ENCODE data around the gene LTA.

Gene LTA

GRCh38 chr6:31619805-31620585, 47.9 kb downstream of the LTA start:
- no peaks in the 10 kb centered on the region for H3K9me3 Mint-ChIP-seq
- H3K4me1 Mint-ChIP-seq (ENCODE audit: low read depth), result peaks cover 58% of the 10 kb centered on the region
- peak overlapping the region; percentile 99 for H3K27ac Mint-ChIP-seq
- H3K4me3 Mint-ChIP-seq, result peak overlapping the region; percentile 91
- H3K36me3 Mint-ChIP-seq (ENCODE audit: low read depth), result peaks cover 53% of the 10 kb centered on the region
- H3K27me3 Mint-ChIP-seq, result no peaks in the 10 kb centered on the region

GRCh38 chr6:31620586-31621319, 48.7 kb downstream of the LTA start, which contains the start of gene PRRC2A:
TSS of gene PRRC2A (plus strand) at chr6:31620715. CDS start at chr6:31622790, 2,075 bp downstream.
- Mint-ChIP-seq H3K27ac (peak within 1 kb of the TSS; percentile 99), H3K9me3 (no peaks in the 10 kb centered on the region), H3K36me3 (ENCODE audit: low read depth) (peaks cover 61% of the 10 kb centered on the region), H3K4me3 (peak within 1 kb of the TSS; percentile 91), H3K27me3 (no peaks in the 10 kb centered on the region), H3K4me1 (ENCODE audit: low read depth) (peaks cover 51% of the 10 kb centered on the region)

GRCh38 chr6:31621320-31621939, 49.3 kb downstream of the LTA start:
- Mint-ChIP-seq H3K27ac (peak overlapping the region; percentile 94), H3K9me3 (no peaks in the 10 kb centered on the region), H3K4me1 (ENCODE audit: low read depth) (peaks cover 44% of the 10 kb centered on the region), H3K36me3 (ENCODE audit: low read depth) (peaks cover 67% of the 10 kb centered on the region), H3K4me3 (peak overlapping the region; percentile 91), H3K27me3 (no peaks in the 10 kb centered on the region)

GRCh38 chr6:31621991-31622390, 49.9 kb downstream of the LTA start:
- H3K9me3 Mint-ChIP-seq, result no peaks in the 10 kb centered on the region
- peaks cover 38% of the 10 kb centered on the region for H3K4me1 Mint-ChIP-seq (ENCODE audit: low read depth)
- H3K27ac Mint-ChIP-seq, result peak overlapping the region; percentile 94
- H3K36me3 Mint-ChIP-seq (ENCODE audit: low read depth), result peaks cover 68% of the 10 kb centered on the region
- peak overlapping the region; percentile 91 for H3K4me3 Mint-ChIP-seq
- H3K27me3 Mint-ChIP-seq, result no peaks in the 10 kb centered on the region

GRCh38 chr6:31622684-31623091, 50.6 kb downstream of the LTA start:
- H3K36me3 Mint-ChIP-seq (ENCODE audit: low read depth), result peaks cover 74% of the 10 kb centered on the region
- peaks cover 34% of the 10 kb centered on the region for H3K4me1 Mint-ChIP-seq (ENCODE audit: low read depth)
- peak overlapping the region; percentile 94 for H3K27ac Mint-ChIP-seq
- no peaks in the 10 kb centered on the region for H3K9me3 Mint-ChIP-seq
- no peaks in the 10 kb centered on the region for H3K27me3 Mint-ChIP-seq
- H3K4me3 Mint-ChIP-seq, result peak overlapping the region; percentile 91
